HG02623 (cell line): ENCODE data around the gene SPINK1.
"Not testable (repeated sequence)": the region's sequence is repeated elsewhere in the genome, so short reads cannot be mapped to it uniquely, and the experiment has no call there.

Experiments used
- ATAC-seq: cut with Tn5 transposase; IDR thresholded peaks from one replicate; pipeline ENCODE4 v1.9.1; 2021; ENCODE audit warnings: moderate library complexity; ENCODE audit not compliant: unreplicated experiment

Gene SPINK1

GRCh38 chr5:147854894-147855773 is 23.7 kb upstream of the SPINK1 start:
- no peak for ATAC-seq

GRCh38 chr5:147854331-147854730 is 22.9 kb upstream of the SPINK1 start:
- no peak for ATAC-seq

- no peak for ATAC-seq
Measured at GRCh38 chr5:147853372-147853987, 22.0 kb upstream of the SPINK1 start.

- ATAC-seq, result no peak
Measured at GRCh38 chr5:147852365-147852764, 20.9 kb upstream of the SPINK1 start.

- no peak for ATAC-seq
Measured at GRCh38 chr5:147851578-147851977, 20.1 kb upstream of the SPINK1 start.

GRCh38 chr5:147849226-147849625 is 17.8 kb upstream of the SPINK1 start:
- ATAC-seq, result no peak

GRCh38 chr5:147845618-147846017 is 14.1 kb upstream of the SPINK1 start:
- ATAC-seq, result no peak

GRCh38 chr5:147844846-147845245 is 13.4 kb upstream of the SPINK1 start:
- no peak for ATAC-seq

- ATAC-seq, result no peak
Measured at GRCh38 chr5:147842869-147843268, 11.4 kb upstream of the SPINK1 start.

- no peak for ATAC-seq
Measured at GRCh38 chr5:147836439-147836838, 5.0 kb upstream of the SPINK1 start.

GRCh38 chr5:147835386-147835798 is 3.9 kb upstream of the SPINK1 start:
- no peak for ATAC-seq

- ATAC-seq, result no peak
Measured at GRCh38 chr5:147832541-147832940, 1.1 kb upstream of the SPINK1 start.

GRCh38 chr5:147830035-147830434 is 1.4 kb downstream of the SPINK1 start:
- no peak for ATAC-seq

GRCh38 chr5:147827017-147827416 is 4.5 kb downstream of the SPINK1 start:
- ATAC-seq, result not testable (repeated sequence)

GRCh38 chr5:147826361-147826760 is 5.1 kb downstream of the SPINK1 start:
- ATAC-seq, result no peak

GRCh38 chr5:147822686-147823491 is 8.6 kb downstream of the SPINK1 start:
- peak; percentile 91 for ATAC-seq

- not testable (repeated sequence) for ATAC-seq
Measured at GRCh38 chr5:147822222-147822621, 9.2 kb downstream of the SPINK1 start.

- ATAC-seq, result no peak
Measured at GRCh38 chr5:147821766-147822165, 9.7 kb downstream of the SPINK1 start.

GRCh38 chr5:147819261-147819770 is 12.2 kb downstream of the SPINK1 start:
- ATAC-seq, result no peak

GRCh38 chr5:147818290-147818689 is 13.2 kb downstream of the SPINK1 start:
- no peak for ATAC-seq

GRCh38 chr5:147813696-147814095 is 17.8 kb downstream of the SPINK1 start:
- ATAC-seq, result no peak
